HG03442 (cell line): ENCODE results near the gene TAL1.
A peak's percentile ranks its signal among the peaks of the same experiment; 100 is the strongest.

Source experiments
- ATAC-seq: cut with Tn5 transposase; IDR thresholded peaks from one replicate; pipeline ENCODE4 v1.9.1; 2021; ENCODE audit warnings: mild to moderate bottlenecking, moderate library complexity; ENCODE audit not compliant: unreplicated experiment

TAL1 gene

DNA sequence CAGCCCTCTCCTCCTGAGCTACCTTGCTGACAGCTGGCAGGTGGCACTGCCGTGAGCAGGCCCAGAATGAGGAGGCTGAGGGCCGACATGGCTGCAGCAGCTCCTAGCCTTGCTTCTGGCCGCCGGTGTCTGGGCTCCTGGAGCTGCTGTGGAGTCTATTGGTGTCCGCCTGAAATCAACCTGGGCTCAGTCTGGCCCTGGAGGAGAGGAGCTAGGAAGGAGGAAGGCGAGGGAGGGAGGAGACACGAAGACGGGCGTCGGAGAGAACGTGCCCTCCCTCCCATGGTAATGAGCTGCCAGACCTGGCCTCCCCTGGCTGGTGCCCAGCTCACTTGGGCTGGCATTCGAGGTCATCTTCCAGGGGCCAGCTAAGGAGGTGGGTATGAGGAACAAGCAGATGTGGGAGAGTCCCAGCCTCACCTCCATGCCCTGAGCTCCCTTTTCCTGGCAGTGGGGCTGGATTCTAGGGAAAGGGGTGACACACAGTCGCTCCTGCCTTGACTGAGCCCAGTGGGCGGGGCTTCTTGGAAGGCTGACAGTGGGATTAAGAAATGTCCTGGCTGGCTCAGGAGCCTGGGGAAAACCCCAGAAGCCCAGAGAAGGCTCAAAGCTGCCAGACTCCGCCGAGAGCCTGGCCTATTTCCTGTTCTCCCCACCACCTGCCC, 42.0 kb downstream of the TAL1 start, which contains the start of gene PDZK1IP1:
Gene PDZK1IP1, minus strand, starts transcription at position 193 of the 665 bp plus-strand sequence. Its CDS starts 104 bp downstream, at position 89.
- no peak for ATAC-seq

DNA sequence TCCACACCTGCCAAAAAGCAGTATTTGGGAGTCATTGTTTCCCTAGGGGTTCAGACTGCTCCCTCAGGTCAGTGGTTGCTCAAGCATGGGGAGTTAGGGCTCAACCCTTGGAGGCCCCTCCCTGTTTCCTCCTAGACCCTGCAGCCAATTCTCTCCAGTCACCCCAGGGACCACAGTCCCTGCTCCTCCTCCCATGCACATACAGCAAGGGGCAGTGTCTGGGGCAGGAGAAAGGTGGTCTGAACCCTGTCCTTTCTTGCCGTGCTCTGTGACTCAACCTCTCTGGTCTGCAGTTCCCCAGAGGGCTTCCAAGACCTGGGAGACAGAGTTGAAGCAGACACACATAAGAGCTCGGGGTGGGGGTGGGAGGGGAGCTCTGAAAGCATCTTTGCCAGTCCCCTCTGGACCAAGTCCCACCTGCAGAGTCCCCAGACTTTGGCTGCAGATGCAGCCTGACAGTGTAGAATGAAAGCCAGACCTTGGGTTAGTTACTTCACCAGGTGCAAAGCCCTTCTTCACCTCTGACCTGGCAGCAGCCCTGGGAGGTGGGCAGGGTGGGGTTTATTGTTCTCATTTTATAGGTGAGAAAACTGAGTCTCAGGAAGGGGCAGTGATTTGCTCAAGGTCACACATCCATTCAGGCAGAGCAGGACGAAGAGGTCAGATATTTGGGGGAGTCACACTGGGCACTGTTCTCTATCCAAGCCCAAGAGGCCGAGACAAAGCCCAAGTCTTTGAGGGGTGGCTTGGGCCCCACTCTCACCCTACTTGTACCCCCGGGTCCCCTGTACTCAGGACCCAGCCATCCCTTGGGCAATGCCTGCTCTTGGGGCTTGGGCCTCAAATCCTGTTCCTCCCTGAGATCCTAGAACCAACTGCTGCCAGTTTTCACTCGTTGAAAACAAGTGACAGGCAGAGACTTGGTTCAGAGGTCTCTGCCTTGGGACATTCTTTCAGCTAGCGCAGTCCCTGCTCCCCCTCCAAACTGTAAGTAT, 42.9 kb downstream of the TAL1 start:
- no peak for ATAC-seq

DNA sequence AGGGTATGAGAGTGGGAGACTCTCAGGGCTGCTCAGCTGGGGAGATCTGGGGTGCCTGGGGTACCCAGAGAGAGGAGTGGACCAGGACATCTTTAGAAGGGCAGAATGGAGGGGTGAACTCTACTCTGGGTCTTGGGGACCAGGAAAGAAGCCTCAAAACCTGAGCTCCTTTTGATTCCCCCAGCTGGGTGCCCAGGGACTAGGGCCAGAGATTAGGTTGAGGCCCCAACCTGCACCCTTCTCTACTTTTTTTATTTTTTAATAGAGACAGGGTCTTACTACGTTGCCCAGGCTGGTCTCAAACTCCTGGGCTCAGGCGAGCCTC, 44.1 kb downstream of the TAL1 start:
- ATAC-seq, result no peak

DNA sequence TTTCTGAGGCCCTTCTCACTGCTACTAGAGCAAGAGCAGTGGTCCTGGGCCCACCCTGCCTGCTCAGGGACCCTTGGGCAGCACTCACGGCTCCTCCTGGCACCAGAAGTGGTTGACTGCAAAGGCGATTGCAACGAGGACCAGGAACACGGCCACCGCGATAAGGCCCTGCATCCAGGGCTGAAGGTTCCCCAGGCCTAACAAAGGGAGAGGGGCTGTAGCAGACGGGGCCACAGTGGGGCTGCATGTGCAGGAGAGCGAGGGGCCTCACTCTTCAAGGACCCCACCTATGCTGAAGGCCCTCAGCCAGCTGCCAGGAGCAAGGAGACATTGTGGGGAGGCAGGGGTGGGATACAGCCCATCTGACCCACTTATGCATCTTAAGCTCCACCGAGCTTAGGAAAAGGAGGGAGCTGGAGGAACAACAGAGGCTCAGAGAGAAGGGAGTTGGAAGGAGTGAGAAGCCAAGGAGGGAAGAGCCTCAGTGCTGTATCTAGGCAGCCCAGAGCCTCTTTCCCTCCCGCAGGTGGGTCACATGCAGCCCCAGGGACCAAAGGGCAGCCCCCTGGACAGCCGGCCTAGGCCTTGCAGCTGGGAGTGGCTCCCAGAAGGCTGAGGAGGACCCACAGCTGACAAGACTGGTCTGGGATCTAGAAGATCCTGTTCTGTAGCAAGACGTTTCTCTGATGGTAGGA, 44.6 kb downstream of the TAL1 start:
- ATAC-seq, result no peak

DNA sequence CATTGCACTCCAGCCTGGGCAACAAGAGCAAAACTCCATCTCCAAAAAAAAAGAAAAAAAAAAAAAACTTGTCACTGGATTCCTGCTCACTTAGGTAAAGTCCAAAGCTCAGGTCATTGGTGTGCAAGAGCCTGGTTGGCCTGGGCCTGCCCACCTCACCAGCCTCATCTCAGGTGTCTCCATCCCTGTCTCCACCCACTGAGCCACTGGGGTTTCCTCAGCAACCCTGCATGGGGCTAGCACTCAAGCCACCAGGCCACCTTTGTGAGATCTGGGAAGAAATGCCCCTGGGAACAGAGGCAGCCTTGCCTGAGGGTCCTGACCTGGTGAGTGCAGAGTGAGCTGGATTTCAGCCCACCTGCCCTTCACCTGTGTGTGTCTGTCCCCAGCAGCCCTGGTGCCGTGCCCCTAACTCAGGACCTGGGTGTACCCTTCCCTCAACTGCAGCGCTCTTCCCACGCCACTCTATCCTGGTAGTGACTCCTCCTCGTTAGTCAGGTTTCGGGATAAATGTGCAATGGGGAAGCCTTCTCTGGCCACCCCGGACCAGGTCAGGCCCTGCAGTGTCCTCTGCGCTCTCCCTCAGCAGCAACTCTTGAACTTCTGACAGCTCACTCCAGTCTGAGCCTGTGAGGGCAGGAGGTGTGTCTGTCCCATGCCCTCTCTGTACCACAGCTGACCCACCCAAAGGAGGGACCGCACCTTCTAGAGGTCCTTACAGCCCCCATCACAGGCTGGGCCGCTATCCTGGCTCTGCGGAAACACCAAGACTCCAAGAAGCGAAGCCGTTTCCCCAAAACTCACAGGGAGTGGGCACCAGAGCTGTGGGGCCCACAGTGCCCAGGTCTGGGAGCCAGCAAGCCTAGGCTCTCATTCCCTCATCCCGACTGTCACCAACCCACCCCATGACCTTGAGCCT, 45.5 kb downstream of the TAL1 start:
- ATAC-seq, result no peak

DNA sequence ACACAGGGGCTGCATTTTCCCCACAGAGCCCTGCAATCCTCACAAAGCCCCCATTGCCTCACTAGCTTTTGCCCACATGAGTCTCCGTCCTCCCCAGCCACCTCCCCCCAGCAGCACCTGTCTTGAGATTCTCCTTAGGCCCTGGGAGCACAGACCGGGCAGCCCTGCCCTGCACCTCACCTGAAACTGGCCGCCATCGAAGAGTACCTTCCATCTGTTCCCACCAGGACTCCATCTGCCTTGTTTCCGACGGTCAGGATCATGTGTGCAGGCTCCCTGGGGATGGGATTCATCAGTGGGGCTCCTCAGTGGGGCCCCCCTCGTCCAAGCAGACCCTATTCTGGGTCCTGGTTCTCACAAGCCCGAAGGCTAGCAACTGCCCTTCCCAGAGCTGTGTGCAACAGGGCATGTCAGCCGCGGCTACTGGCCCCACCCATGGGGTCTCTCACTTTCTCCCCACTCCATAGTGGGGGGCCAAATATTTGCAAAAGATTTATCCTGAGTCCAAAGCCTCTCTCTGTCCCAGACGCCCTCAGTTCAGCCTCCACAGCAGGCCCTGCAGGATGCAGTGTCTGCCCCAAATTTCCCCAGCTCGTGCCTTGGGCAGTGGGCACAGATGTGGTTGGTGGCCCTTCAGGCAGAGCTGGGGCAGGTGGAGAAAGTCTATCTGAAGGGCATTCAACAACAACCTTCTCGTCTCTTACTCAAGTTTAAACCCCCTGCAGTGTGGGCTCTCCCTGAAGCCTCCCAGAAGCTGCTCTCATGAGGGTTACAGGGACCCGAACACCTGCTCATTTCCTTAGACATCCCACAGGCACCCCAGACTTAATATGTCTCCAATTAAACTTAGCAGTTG, 47.0 kb downstream of the TAL1 start:
- no peak for ATAC-seq

DNA sequence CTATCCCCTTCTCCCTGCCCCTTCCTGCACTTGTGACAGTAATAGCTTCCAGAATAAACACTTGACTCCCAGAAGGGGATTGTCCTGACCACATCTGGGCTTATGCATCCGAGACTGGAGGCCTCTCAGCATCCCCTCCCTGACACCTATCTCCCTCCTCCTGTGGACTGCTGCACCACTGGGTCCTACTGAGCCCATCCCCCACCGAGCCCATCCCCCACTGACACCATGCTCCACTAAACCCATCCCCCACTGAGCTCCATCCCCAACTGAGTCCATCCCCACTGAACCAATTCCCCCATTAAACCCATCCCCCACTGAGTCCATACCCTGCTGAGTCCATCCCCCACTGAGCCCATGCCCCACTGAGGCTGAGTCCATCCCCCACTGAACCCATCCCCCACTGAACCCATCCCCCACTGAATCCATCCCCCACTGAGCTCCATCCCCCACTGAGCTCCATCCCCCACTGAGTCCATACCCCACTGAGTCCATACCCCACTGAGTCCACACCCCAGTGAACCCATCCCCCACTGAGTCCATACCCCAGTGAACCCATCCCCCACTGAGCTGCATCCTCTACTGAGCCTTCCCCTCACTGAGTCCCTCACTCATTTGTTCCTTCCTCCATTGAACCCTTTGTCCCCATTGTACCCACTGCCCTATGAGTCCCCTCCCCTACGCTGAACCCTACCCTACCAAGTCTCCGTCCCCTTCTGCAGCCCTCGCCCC, 47.8 kb downstream of the TAL1 start:
- ATAC-seq, result no peak

DNA sequence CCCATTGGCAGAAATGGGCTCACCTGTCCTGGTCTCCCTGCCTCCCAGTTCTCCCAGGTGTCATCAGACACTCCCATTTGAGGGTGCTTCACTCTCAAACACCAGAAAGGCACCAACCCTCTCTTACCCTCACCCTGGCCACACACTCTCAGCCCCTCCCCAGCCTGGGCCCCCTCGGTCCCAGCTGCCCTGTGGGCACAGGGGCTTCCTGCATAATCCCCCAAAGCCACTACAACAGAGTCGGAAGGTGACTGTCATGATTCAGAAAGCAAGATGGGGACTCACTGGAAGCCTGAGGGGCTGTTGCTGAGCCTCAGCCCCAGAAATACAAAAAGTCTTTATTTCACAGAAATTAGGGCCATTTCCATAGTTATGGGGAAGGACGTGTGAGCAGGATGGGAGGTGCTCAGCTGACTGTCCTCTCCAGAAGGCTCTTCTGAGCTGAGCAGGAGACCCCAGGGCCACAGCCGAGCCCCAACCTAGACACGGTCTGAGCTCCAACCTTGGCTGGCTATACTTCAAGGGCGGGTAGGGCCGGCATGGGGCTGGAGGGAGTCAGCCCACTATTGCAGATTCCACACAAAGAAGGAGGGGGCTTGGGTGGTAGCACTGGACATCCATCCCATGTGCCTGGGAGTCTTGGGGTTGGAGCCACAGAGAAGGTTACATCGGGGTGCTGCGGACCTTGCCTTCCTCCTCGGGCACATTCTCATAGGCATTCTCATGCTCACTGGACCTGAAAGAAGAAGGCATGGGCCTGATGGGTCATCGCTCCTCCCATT, 48.5 kb downstream of the TAL1 start:
- no peak for ATAC-seq

DNA sequence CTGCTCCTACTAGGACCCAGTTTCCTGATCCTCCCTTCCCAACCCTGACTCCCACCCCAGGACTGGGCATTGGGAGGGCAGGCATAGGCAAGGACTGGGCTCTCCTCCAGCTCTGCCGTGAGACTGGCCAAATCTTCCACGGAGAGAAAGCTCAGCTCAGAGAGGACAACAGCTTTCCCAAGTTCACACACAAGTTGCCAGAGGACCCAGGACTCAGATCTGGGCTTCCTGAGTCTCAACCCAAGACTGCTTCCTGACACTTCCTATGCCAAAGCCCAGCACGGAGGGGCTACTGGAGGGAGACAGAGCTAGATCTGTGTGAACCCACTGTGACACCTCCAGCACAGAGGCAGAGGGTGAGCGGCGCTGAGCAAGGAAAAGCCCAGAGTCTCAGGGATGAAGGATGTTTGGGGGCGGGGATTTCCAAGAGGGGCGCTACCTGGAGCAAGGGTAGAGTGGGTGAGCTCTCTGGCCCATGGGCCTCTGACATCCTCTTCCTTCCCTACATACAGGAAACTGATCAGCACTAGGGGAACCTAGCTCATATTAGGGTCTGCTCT, 49.3 kb downstream of the TAL1 start:
- ATAC-seq, result no peak

DNA sequence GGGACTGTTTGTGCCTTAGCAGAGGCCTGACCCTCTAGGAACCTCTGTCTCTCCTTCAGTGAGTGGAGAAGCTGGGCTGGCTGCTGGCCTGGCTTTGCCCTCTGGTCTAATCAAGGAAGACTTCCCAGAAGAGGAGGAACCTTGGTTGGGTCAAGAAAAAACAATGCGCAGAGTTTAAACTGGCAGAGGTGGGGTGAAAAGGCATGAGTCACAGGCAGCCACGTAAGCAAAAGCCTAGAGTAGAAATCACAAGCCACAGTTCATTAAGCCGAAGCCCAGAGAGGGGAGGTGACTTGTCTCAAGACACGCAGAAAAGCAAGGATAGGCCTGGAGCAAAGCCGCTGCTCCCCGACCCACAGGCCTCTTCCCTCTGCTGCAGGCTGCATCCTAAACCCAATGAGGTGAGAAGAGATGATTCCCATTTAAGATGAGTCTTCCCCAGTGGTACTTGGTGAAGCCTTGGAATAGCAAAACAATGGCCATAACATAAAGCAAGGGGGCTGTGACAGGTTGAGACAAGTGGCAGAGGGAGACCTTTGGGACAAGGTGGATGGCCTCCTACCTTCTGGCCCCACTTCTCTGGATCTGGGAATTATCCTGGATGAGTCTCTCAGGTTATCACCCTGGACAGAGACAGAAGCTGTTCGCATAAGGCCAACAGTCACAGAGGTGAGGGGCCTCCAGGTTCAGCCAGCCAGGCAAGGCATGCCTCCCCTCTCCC, 49.9 kb downstream of the TAL1 start:
- no peak for ATAC-seq

DNA sequence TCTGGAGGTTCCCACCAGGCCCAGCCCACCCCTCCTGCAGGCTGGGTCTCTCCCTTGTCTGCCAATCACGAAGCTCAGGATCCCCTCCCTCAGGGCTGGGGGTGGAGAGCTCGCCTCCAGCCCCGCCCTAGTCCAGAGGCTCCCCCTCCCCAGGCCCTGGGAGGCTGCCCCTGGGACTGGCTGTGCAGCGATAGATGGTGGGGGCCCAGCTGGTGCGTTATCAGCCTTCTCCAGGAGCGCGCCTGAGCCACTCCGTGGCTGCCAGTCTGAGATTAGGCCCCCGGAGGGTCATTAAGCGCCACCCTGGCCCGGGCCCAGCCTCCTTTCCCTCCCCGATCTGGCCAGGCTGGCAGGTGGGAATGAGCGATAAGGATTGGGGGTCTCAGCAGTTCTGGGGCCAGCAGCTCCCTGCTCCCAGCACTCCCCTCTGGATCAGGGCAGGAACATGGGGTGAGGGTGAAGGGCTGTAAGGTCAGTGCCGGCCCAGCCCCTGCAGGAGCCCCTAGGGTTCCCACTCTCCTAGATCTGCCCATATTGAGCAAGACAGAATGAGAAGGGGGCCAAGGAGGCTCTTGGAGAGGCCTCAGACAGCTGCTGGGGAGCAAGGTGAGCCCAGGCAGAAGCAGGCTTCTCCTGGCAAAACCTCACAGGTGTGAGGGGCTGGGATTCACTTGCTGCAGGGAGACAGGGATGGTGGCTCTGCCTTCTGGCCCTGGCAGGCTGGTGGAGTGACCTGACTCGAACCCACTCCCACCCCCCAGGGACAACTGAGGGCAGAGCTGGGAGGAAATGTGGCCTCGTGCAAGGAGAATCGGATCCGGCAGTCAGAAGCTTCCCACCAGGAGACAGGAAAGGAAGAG, 50.7 kb downstream of the TAL1 start:
- ATAC-seq, result no peak

DNA sequence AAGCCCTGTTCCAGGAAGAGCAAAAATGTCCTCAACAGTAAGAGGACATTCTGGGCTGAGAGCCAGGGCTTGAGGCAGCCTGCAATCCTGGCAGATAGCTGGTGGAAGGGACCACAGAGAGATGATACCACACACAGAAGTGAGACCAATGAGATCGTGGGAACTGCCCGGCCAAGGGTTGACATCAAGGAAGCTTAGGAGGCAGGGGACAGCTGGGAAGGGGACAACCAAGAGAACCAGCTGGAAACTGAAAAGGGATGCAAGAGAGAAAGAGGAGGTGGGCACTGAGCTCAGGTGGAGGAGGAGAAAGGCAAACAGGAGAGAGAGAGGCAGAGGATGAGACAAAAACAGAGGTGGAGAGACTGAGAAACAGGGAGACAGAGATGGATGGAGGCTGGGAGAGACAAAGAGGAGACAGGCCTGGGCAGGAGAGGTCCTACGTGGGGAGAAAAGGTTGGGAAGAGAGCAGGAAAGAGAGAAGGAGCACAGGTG, 51.4 kb downstream of the TAL1 start:
- no peak for ATAC-seq

DNA sequence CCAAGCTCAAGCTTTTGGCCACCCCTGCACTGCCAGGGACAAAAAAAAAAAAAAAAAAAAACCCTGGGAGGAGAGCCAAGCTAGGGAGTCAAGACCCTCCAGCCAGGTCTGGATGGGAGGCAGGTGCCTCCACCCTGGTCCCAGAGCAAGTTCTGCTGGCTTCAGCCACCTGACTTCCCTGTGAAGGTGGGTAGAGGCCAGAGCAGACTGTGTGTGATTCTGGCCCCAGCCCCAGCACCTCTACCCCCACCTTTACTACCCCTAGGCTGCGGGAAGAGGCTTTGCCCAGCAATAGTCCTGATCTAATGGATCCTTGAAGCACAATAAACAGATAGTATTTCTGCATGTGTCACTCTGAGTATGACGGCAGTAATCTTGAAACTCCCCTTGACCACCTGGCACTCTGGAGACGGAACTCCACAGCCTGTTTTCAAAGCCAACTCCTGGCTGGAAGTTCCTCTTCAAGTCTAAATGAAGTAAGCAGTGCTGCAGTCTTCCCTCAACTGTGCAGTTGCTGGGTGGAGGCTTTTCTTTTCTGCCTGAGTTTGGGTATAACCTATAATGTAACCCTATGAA, 51.9 kb downstream of the TAL1 start:
- no peak for ATAC-seq

DNA sequence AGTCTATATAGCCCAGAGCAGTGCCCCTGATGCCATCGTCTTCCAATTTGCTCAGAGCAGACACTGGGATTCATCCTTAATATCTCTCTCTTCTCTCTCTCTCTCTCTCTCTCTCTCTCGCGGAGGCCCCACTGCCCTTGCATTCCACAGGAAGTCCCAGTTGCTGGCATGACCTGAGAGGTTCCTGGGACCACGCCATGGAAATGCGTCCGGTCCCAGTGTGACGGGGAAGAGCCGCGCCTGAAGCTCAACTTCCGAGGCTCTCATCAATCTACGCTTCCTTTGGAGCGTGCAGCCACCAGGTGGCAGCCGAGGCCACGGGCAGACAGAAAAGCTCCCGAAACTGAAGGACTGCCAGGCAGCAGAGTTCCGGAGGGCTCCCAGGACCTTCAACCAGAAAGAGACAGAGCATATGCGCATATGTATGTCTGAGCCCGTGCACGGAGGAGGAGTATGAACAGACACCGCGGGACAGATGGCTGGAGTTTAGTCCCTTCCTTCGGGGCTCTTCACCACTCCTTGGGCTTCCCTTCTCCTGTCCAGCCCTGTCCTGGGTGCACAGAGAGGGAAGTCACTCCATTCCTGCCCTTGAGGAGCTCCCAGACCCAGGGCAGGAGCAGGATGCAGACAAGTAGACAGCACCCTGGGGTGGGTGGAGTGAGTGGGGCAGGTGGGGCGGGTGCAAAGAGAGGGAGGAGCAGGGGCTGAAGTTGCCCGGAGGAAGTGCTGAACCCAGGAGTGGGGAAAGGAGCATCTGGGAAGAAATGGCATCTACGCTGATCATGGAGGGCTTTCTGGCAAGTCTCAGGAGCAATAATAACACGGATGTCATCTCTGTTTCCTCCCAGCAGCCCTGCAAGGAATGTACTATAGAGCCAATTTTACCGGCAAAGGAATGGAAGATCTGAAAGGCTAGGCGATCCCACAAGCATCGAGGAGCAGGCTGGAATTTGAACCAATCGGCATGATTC, 52.7 kb downstream of the TAL1 start:
- peak; percentile 87 for ATAC-seq

DNA sequence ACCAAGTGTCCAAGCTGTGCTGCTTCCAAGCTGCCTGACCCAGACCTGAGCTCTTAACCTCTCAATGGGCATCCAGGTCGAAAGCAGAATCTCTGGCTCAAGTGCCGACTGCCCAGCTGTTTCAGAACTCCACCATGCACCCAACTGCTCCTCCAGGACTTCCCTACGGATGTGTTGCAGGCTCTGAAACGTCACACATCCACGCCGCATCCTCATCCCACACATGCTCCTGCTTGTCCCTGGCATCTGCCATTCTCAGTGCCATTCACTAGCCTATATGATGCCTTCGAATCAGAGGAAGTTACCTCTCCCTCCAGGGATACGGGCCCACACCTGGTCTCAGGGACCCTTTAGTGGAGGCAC, 53.4 kb downstream of the TAL1 start:
- no peak for ATAC-seq
